Skin epidermis (tissue), 12 donors: Measurements from ENCODE around the gene TMPRSS3.

Source experiments
- H3K27ac ChIP-seq, 21 experiments: fragments of 200-600 bp; sonication (generic) in 11 of 21; one replicate each; pipeline ENCODE4 v1.5.0; 2020; ENCODE audit warnings: mild to moderate bottlenecking in 3 of 21, inconsistent platforms in 2 of 21, moderate library complexity in 2 of 21
- H3K4me3 ChIP-seq, 7 experiments: fragments of 200-600 bp; sonication (generic) in 2 of 7; one replicate each; pipeline ENCODE4 v1.5.0; 2020; ENCODE audit warnings: inconsistent platforms in 2 of 7, mild to moderate bottlenecking in 2 of 7, moderate library complexity in 1 of 7

The TMPRSS3 gene

GRCh38 chr21:42393443-42393950, 2.4 kb downstream of the TMPRSS3 start:
- H3K4me3 ChIP-seq = no peak overlapping the region
- H3K27ac ChIP-seq = no peak overlapping the region

DNA sequence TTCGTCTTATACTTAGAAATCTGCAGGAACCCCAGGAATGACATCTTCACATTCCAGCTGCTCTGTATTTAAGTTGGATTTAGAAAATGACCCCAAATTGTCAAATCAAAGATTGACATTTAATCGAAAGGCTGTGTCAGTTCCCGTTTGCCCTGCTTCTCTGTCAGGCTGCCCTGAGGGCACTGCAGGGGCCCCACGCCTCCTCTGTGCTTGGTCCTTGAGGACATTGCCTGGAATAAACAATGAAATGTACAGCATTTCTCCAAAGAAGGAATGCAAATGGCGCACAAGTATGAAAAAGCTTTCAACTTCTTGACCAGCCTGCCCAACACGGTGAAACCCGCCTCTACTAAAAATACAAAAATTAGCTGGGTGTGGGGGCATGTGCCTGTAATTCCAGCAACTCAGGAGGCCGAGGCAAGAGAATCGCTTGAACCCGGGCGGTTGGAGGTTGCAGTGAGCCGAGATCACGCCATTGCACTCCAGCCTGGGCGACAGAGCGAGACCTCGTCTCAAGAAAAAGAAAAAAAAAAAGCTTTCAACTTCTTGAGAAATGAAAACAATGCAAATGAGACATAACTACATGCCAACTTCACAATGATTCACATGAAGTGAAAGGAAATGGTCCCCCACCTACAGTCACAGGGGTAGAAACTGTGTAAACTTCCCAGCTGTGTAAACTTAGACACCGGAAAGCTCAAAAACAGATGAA, 3.0 kb downstream of the TMPRSS3 start:
- Histone ChIP-seq H3K27ac (no peak overlapping the region), H3K4me3 (no peak overlapping the region)

- no peak overlapping the region for H3K4me3 ChIP-seq
- H3K27ac ChIP-seq = no peak overlapping the region
Observed at GRCh38 chr21:42391297-42391696, 4.6 kb downstream of the TMPRSS3 start.

GRCh38 chr21:42390696-42391095, 5.2 kb downstream of the TMPRSS3 start:
- Histone ChIP-seq H3K4me3 (no peak overlapping the region), H3K27ac (no peak overlapping the region)

- H3K27ac ChIP-seq = no peak overlapping the region
- H3K4me3 ChIP-seq = no peak overlapping the region
Observed at GRCh38 chr21:42390193-42390592, 5.7 kb downstream of the TMPRSS3 start.

DNA sequence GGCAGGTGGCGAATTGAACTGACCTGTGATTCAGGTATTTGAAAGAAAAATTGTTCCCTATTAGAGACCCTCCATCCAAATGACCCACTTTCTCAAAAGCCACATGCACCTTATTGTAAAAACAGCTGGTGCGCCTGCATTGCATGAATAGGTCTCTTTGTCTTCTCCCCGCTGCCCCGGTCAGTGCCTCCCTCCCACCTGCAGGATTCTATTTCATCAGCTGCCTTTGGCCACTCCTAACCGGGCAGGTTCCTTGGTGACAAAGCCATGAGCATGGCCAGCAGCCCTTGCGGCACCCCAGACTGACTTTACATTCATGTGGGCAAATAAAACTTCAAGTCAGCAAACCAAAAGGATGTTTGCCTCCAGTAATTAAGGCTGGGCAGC, 6.4 kb downstream of the TMPRSS3 start:
- Histone ChIP-seq H3K4me3 (no peak overlapping the region), H3K27ac (no peak overlapping the region)

DNA sequence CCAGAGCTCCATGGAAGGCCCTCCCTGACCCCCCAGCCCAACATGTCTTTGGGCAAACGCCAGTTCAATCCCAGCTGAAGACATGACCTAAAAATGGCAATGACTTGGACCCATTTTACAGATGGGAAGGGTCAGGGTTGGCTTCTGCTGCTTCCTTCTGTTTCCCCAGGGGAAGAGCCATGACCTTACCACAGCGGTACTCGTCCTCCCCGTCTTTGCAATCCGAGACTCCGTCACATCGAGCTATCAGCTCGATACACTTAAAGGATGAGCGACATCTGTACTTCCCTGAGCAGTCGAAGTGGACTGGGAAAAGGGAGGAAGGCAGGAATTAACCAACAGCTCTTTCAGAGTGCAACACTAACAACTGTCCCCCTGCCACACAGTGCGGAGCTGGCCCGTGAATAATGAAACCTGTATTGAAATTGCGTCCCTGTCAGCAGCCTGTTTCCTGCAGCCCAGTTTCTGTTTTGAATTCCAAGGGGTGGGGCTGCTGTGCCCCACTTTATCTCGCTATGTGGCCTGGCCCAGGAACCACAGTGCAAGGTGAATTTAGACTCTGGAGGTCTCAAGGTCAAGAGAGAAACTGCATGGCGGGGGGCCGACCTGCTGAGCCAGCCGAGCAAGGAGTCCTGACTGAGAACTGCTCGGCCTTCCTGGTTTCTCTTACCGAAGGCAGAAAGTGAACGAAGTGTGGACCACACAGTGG, 7.0 kb downstream of the TMPRSS3 start:
- H3K4me3 ChIP-seq = no peak overlapping the region
- H3K27ac ChIP-seq = no peak overlapping the region

DNA sequence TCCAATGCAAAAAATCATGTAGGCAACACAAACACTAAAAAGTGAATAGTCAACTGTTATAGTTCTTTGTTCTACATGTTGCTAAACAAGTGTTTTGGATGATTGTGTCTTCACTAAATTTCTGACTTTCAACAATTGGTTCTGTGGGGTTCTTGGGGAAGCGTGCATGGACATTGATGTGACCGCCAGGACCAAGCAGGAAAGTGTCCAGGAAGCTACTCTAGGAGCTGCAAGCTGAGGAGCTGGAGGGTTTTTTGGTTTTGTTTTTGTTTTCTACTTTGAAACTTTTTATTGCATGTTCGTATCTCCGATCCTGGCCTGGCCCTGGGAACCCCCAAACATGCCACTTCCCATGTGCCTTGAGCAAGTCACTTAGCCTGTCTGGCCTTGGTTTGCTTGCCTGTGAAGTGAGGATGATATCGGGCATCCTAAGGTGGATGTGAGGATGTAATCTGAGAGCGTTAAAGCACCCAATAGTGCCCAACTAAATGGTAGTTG, 8.0 kb downstream of the TMPRSS3 start:
- H3K4me3 ChIP-seq = no peak overlapping the region
- no peak overlapping the region for H3K27ac ChIP-seq

- no peak overlapping the region for H3K27ac ChIP-seq
- H3K4me3 ChIP-seq = no peak overlapping the region
Observed at GRCh38 chr21:42387164-42387563, 8.7 kb downstream of the TMPRSS3 start.

DNA sequence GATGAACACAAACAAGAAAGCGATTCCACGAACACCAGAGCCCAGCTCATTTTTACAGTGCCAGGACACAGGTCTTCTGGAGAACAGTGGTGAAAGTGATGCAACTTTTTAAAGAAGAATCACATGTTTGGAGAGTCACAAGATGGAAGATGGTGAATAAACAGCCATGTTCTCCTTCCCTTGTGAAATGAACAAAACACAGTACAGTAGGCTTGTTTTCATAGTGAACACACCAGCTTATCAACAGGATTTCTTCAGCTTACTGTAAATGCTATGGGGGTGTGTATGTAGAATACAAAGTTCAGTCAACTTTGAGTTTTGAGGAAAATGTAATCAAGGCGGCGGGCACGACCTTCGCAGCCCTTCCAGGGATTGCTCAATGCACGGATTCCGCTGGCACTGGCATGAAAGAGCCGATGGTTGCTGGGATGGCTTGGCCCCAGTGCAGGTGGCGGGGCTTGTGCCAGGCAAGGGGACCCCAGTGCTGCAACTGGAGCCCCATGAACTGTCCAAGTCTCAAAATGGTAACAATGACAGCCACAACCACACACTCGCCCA, 9.7 kb downstream of the TMPRSS3 start:
- no peak overlapping the region for H3K27ac ChIP-seq

GRCh38 chr21:42385619-42386018, 10.2 kb downstream of the TMPRSS3 start:
- Histone ChIP-seq H3K27ac (no peak overlapping the region), H3K4me3 (no peak overlapping the region)

More for the DNA sequence above, 9.7 kb downstream of the TMPRSS3 start:
- H3K4me3 ChIP-seq = no peak overlapping the region

- no peak overlapping the region for H3K27ac ChIP-seq
- no peak overlapping the region for H3K4me3 ChIP-seq
Observed at GRCh38 chr21:42384989-42385388, 10.9 kb downstream of the TMPRSS3 start.

GRCh38 chr21:42384156-42384945, 11.5 kb downstream of the TMPRSS3 start:
- Histone ChIP-seq H3K4me3 (no peak overlapping the region), H3K27ac (no peak overlapping the region)

DNA sequence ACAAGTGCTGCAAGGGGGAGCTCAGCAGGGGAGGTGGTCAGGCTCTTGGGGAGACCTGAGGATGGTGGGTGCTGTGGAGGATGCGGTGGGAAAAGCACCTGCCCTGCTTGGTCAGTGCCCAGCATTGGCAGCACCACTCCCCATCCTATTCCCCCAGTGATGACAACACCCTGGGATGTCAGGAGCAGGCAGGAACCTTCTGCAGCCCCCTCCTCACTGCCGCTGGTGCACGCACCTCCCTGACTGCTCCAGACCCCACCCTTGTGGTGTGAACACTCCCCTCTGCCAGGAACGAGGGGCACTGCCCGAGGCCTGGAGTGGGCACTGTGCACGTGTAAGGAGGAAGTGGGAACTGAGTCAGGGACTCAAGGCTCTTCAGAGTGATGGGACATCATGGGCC, 12.5 kb downstream of the TMPRSS3 start:
- no peak overlapping the region for H3K4me3 ChIP-seq

GRCh38 chr21:42382915-42383314, 12.9 kb downstream of the TMPRSS3 start:
- H3K4me3 ChIP-seq = no peak overlapping the region

More for the DNA sequence above, 12.5 kb downstream of the TMPRSS3 start:
- no peak overlapping the region for H3K27ac ChIP-seq

GRCh38 chr21:42381347-42381984, 14.4 kb downstream of the TMPRSS3 start:
- Histone ChIP-seq H3K27ac (no peak overlapping the region), H3K4me3 (no peak overlapping the region)

More at GRCh38 chr21:42382915-42383314, 12.9 kb downstream of the TMPRSS3 start:
- H3K27ac ChIP-seq = no peak overlapping the region

DNA sequence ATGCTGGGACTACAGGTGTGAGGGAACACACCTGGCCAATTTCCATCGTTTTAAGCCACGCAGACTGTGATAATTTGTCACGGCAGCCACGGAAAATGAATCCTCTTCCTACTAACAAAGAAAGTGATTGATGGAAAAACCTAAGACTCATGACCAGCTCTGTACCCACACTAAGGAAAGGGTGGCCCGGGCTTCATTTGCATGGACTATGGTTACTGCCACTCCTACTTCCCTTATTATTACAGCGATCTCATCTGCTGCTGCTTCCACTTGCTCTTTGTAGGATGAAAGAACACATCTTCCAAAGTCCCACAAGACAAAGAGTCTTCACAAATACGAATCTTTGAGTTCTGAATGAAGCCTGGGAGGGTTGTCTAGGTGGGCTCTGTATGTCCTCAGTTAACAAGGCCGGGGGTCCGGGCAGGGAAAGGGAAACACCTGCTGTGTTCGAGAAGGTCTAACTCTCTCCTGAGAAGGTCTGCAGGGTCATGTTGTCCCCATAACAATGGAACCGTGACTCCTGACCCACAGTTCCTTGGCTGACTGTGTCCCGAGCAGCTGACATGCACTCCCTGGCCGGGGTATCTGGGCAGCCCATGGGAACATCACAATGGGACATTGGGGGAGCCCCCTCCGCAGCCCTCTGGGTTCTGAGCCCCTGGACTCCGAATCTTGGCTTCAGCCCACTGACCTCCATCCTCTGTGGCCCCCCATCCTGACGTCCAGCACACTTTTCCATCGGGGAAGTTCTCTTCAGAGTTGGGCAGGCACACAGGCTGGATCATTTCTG, 16.2 kb downstream of the TMPRSS3 start:
- Histone ChIP-seq H3K27ac (no peak overlapping the region), H3K4me3 (no peak overlapping the region)

- no peak overlapping the region for H3K27ac ChIP-seq
- H3K4me3 ChIP-seq = no peak overlapping the region
Observed at GRCh38 chr21:42378418-42378817, 17.4 kb downstream of the TMPRSS3 start.

GRCh38 chr21:42377951-42378340, 17.9 kb downstream of the TMPRSS3 start:
- no peak overlapping the region for H3K27ac ChIP-seq
- H3K4me3 ChIP-seq = no peak overlapping the region
